ENCODE measurements around the gene EPHA3.

DNA sequence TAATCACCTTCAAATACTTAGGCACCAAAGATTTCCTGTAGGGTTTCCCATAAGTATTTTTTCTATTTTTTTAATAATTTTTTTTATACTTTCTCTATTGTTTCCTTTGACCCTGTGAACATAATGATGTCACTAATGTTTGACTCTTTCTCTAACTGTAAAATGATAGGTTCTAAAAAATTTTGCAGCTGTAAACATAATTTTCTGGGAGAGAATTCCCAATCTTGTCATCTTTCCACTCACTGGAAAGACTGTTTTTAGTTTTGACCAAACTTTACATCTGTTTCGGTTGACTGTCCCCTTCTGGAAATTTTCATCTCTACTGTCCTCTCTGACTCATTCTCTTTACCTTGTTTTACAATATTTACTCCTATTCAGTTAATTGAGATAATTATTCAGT lies 5.5 kb upstream of the EPHA3 start:
- TF ChIP-seq, protein P1, sequence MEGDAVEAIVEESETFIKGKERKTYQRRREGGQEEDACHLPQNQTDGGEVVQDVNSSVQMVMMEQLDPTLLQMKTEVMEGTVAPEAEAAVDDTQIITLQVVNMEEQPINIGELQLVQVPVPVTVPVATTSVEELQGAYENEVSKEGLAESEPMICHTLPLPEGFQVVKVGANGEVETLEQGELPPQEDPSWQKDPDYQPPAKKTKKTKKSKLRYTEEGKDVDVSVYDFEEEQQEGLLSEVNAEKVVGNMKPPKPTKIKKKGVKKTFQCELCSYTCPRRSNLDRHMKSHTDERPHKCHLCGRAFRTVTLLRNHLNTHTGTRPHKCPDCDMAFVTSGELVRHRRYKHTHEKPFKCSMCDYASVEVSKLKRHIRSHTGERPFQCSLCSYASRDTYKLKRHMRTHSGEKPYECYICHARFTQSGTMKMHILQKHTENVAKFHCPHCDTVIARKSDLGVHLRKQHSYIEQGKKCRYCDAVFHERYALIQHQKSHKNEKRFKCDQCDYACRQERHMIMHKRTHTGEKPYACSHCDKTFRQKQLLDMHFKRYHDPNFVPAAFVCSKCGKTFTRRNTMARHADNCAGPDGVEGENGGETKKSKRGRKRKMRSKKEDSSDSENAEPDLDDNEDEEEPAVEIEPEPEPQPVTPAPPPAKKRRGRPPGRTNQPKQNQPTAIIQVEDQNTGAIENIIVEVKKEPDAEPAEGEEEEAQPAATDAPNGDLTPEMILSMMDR (IDR thresholded peaks at IDR 0.05), result no peak
- TF ChIP-seq POLR2A (IDR thresholded peaks at IDR 0.05), result no peak

All from suprapubic skin (tissue), 3 donors.